GM19372 (cell line): ENCODE measurements around the gene NKX6-1.

Source experiments
- ATAC-seq: cut with Tn5 transposase; IDR thresholded peaks from one replicate; pipeline ENCODE4 v1.9.1; 2021; ENCODE audit warnings: mild to moderate bottlenecking, low read depth, moderate library complexity; ENCODE audit not compliant: unreplicated experiment

The NKX6-1 gene

DNA sequence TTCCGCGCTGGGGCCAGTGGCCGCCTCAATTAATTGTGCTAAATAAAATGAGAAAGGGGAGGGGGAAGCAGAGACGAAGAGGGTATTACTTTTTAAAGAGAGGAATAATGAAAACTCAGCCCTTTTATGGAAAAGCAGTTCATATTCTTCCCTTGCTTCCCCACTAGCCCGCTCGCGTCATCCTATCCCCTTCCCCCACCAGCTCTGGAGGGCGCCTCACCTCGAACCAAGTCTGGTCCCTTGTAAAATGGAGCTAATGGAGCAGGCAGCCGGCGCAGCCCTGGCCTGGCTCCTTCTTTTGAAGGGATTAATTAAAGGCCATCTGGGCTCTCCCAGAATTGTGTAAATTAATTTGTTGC is 511 bp upstream of the NKX6-1 start:
- no peak for ATAC-seq

DNA sequence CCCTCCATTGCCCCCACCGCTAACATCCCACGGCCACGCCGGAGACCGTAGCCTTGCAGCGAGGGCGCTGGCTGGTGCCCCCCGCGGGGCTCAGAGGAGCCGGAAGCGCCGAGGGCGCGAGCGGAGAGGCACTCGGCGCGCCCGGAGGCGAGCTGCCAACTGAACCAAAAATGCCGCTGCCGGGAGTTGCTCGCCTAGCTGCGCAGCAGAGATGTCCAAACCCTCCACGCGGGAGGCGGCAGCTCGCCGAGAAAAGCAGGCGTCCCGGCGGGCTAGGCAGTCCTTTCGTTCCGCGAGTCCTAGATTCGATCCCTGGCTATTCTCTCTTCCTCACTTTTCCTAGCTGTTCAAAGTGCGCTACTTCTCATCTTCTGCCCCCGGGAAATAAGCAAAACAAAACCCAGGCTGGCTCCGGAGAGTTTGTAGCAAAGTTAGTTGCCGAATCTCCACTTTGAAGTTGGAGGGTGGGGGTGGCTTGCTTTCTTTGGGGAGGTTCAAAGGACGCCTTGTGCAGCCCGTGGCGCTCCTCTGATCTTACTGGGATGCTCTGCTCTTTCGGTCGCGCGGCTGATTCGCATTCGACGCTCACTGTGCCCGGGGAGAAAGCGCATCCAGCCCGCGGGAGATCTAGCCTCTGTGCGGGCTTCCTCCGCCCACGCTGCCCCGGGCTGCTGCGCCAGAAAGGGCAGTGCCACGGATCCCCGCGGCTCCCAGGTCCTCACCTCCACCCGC is 723 bp downstream of the NKX6-1 start:
- ATAC-seq: no peak

DNA sequence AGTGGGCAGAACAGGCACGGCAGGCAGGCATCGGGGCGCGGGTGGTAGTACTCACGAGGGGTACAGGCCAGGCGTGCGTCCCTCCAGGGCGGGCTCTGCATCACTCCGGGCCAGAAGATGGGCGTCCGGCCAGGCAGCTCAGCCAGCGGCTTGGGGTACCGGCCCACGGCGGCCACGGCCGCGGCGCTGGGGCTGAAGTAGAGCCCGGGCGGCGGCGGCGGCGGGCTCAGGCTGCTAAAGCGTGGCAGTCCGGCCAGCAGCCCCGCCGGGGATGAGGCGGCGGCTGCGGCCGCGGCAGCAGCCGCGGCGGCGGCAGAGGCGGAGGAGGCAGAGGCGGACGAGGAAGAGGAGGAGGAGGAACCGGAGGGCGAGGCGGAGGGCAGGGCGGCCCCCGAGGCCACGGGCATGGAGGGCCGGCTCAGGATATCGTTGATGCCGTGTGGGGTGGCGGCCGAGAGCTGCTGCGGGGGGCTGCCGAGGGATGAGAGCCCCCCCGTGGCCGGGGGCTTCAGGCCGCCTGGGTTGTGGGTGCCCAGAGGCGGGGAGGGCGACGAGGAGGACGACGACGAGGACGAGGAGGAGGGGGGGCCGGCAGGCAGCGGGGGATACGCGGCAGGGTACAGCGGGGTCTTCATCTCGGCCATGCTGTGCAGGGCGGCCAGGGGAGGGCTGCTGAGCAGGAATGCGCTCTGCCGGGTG is 1.4 kb downstream of the NKX6-1 start:
- ATAC-seq: no peak

- ATAC-seq: no peak
These were observed 2.2 kb downstream of the NKX6-1 start for GRCh38 chr4:84496706-84497503.

- no peak for ATAC-seq
These were observed 2.8 kb downstream of the NKX6-1 start for GRCh38 chr4:84496331-84496705.

GRCh38 chr4:84495794-84496261 is 3.3 kb downstream of the NKX6-1 start:
- no peak for ATAC-seq

DNA sequence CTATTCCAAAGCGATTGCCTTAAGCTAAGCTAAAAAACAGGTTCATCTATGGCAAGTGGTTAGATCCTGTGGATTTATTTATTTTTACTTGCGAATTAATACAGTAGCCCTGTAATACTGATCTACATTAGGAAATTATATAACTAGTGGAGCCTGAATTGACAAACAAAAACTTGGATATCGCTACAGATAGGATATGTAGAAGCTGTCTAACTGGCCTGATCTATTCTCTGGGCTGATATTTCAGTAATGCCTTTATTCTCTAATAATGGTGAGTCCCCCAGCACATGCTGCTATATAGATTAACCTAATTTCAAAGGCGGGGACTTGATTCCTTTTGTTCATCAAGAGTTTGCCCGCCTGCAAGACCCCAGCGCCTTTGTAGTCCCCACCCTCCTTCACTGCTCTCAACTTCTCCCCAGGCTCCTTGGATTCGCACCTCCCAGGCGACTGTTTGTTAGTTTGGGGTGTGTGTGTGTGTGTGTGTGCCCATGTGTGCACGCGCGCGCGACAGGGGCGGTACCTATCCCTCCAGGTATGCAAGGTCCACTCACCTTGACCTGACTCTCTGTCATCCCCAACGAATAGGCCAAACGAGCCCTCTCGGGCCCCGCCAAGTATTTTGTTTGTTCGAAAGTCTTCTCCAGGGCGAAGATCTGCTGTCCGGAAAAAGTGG is 3.8 kb downstream of the NKX6-1 start:
- ATAC-seq: no peak

- ATAC-seq: no peak
These were observed 4.6 kb downstream of the NKX6-1 start for GRCh38 chr4:84494531-84494930.

- no peak for ATAC-seq
These were observed 5.0 kb downstream of the NKX6-1 start for GRCh38 chr4:84494076-84494475.

DNA sequence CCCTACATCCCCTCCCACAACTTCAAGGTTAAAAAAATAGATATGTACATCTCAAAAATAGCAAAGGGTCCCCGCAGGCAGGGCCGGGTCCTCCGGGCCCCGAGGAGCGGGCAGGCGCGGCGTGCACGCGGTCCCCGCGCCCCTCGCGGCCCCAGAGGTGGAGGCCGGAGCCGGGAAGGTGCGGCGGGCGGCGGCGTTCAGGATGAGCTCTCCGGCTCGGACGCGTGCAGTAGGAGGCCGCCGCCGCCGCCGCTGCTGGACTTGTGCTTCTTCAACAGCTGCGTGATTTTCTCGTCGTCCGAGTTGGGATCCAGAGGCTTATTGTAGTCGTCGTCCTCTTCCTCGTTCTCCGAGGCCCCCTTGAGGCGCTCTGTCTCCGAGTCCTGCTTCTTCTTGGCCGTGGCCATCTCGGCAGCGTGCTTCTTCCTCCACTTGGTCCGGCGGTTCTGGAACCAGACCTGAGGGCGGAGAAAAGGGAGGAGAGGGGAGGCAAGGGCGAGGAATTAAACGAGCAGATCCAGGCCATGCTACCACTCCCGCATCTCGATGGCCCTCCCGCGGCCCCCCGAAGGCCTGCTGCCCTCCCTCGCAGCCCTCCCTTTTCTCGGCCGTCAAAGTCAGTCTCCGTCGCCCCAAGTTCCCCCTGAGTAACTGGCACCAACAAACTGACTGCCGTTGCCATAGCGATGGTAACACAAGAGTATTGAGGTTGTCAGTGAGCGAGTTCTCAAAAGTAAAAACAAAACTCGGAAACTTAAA is 5.8 kb downstream of the NKX6-1 start:
- ATAC-seq: no peak

DNA sequence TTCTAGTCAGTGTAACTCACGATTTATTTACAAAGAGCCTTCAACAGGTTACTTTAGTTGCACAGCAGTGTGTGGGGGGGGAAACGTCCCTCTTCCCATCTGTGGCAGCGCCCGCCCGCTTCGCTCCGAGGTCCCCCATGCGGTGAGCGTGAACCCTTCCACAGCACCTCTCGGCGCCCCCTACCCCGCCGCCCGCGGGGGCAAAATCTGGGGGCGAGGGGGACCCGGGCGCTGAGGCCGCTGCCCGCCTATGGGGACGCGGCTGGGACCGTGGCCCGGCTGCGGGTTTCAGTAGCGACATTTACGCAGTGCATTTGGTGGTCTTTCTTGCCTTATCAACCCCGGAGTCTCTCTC is 6.4 kb downstream of the NKX6-1 start:
- ATAC-seq: no peak

- no peak for ATAC-seq
These were observed 6.8 kb downstream of the NKX6-1 start for GRCh38 chr4:84492290-84492689.

GRCh38 chr4:84491481-84491880 is 7.6 kb downstream of the NKX6-1 start:
- no peak for ATAC-seq

DNA sequence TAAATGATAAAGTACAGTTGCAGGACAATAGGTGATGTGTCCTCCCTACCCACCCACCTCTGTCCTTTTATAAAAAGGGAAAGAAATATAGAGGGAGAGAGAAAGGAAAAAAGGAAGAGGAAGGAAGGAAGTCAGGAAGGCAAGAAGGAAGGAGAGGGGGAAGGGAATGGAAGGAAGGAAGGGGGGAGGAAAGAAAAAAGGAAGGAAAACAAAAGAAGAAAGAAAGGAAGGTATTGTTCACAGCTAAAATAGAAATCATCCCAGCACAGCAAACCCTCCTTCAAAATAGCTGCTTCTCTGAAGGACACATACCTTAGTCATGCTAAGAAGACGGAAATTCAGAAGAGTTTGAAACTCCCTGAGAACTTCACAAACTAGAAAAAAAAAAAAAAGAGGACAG is 8.4 kb downstream of the NKX6-1 start:
- no peak for ATAC-seq

DNA sequence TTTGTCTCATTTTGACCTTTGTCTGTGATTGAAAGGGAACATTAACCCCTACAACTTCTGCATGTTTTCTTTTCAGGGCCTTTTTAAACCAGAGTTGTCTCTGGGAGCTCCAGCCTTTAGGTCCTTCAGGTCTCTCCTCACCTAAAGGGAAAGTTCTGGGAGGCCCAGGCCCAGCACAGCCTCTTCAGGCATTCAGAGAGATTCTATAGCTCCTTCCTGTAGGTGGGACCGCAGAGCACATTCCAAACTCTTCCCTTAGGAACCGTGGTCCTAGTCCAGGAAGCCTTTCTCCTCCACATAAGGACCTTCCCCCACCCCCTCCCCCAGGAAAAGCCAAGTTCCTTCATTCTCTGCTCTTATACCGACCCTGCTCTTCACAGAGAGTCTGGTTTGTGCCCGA is 14.9 kb downstream of the NKX6-1 start:
- no peak for ATAC-seq

DNA sequence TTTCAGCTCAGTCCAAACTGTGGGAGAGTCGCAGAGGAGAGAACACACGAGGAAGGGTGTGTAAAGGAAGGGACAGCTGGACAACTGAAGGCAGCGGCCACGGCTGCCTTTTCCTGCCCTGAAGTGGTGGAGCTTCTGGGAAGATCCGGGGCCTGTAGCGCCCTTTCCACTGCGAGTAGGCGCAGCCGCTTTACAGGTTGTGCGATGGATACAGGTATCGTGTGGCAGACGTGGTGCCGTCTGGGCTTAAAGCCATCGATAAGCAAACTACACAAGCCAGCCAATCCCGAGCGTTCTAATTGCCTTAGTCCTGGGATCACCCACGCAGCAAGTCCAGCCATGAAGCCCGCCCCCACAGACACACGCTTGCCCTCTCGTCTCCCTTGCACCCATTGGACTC is 15.4 kb downstream of the NKX6-1 start:
- no peak for ATAC-seq

DNA sequence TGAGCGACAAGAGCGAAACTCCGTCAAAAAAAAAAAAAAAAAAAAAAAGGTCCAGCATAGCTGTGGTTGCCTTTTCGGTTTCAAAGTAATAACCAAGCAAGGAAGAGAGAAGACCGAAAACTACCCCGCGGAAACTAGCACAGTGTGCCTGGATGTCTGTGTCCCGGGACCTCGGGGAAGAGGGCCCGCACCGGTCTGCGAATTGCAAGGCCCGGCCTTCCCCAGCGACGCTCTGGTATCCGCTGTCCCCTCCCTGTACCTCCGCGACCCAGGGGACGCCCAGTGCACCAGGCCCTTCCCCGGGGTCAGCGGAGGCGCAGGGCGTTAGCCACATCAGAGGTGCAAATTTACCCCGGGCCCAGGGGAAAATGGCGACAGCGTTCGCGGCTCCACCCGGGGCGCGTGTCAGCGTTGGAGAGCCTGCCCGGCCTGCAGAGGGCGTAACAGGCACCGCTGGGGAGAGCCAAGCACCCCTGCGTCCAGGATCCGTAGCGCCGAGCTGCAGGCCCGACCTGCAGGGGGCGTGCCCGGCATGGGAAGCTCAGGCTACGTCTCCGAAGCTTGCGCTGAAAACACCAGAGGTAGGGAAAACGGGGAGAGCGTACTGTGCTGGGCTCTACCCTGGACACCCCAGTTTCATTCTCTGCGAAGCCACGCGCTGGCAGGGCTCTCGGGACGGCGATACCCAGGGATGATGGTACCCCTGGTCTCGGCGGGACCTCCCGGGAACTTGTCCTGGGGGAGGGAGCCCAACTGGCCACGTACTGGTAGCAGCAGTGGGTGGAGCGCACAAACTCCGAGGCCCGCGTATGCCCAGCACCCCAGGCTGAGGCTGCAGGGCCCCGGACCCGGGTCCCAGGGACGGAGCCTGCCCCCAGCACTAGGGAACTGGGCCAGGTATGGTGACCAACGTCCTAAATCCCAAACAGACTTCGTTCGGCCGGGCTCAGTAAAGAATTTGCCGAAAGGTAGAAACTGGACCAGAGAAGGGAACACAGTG is 16.2 kb downstream of the NKX6-1 start:
- no peak for ATAC-seq

GRCh38 chr4:84481860-84482245 is 17.2 kb downstream of the NKX6-1 start:
- ATAC-seq: no peak
